CD14-positive monocyte (primary cell): ENCODE measurements around the gene DLGAP1. TPM values are rescaled to one million over a fixed set of nuclear protein-coding genes. Genes with fewer than 3 reads are reported as not detected.
A peak's percentile ranks its signal among the peaks of the same experiment; 100 is the strongest.

ENCODE experiments used
- DNase-seq, 3 donors: peaks; one replicate each; pipeline ENCODE4 v3.0.0-alpha.2; 2011 to 2022
- H2AFZ ChIP-seq: 2 replicates; pipeline ENCODE4 v1.6.0; 2012; ENCODE audit warnings: mild to moderate bottlenecking, low read depth, low read length, inconsistent platforms; ENCODE audit not compliant: insufficient read depth, poor library complexity, severe bottlenecking
- H3K27ac ChIP-seq, 2 donors: 1 replicate in 1 of 2; 2 replicates in 1 of 2; pipeline ENCODE4 v1.5.1; 2012 to 2013; ENCODE audit warnings: low read length in 2 of 2, control low read depth in 1 of 2, inconsistent platforms in 1 of 2, low read depth in 1 of 2, mild to moderate bottlenecking in 1 of 2
- H3K27me3 ChIP-seq, 2 donors: one replicate each; pipeline versions ENCODE4 v1.6.0 to v1.6.1; 2011 to 2013; ENCODE audit warnings: low read length in 2 of 2; ENCODE audit not compliant: control insufficient read depth in 2 of 2, insufficient read depth in 2 of 2
- H3K36me3 ChIP-seq, 2 donors: replicated peaks in 1 of 2; 1 replicate in 1 of 2; 2 replicates in 1 of 2; pipeline versions ENCODE4 v1.5.1 to v1.6.1; 2012 to 2013; ENCODE audit warnings: low read length in 2 of 2, control low read depth in 1 of 2, inconsistent platforms in 1 of 2, mild to moderate bottlenecking in 1 of 2; ENCODE audit not compliant: insufficient read depth in 2 of 2, control insufficient read depth in 1 of 2
- H3K4me1 ChIP-seq, 2 donors: 1 replicate in 1 of 2; 2 replicates in 1 of 2; pipeline versions ENCODE4 v1.5.1 to v1.6.1; 2012 to 2013; ENCODE audit warnings: low read length in 2 of 2, control low read depth in 1 of 2, inconsistent platforms in 1 of 2, mild to moderate bottlenecking in 1 of 2, moderate library complexity in 1 of 2; ENCODE audit not compliant: insufficient read depth in 2 of 2, control insufficient read depth in 1 of 2
- H3K4me2 ChIP-seq: replicated peaks from 2 replicates; pipeline ENCODE3; 2012; ENCODE audit warnings: low read length, moderate library complexity, mild to moderate bottlenecking; ENCODE audit not compliant: poor library complexity, severe bottlenecking; ENCODE audit errors: extremely low read depth
- H3K4me3 ChIP-seq, 3 experiments: fragments of 200-600 bp in 1 of 3; sonication (generic) in 1 of 3; replicated peaks in 1 of 3; 1 replicate in 2 of 3; 2 replicates in 1 of 3; pipeline ENCODE4 v1.5.1; 2011 to 2013; ENCODE audit warnings: low read length in 3 of 3, mild to moderate bottlenecking in 3 of 3, control low read depth in 2 of 3, low read depth in 2 of 3, inconsistent platforms in 1 of 3, moderate library complexity in 1 of 3
- H3K79me2 ChIP-seq: 2 replicates; pipeline ENCODE4 v1.6.0; 2012; ENCODE audit warnings: mild to moderate bottlenecking, control low read depth, inconsistent platforms, low read length, moderate library complexity; ENCODE audit not compliant: insufficient read depth
- H3K9ac ChIP-seq: 2 replicates; pipeline ENCODE4 v1.6.0; 2017; ENCODE audit warnings: low read length, mild to moderate bottlenecking; ENCODE audit not compliant: insufficient read depth, poor library complexity, severe bottlenecking
- H3K9me3 ChIP-seq, 2 donors: replicated peaks in 1 of 2; 1 replicate in 1 of 2; 2 replicates in 1 of 2; pipeline versions ENCODE4 v1.5.1 to v1.6.1; 2012 to 2013; ENCODE audit warnings: low read length in 2 of 2, control low read depth in 1 of 2; ENCODE audit not compliant: control insufficient read depth in 1 of 2, insufficient read depth in 1 of 2
- H4K20me1 ChIP-seq: 2 replicates; pipeline ENCODE4 v1.6.0; 2012; ENCODE audit warnings: mild to moderate bottlenecking, low read length, control low read depth, moderate library complexity; ENCODE audit not compliant: insufficient read depth
- H3K27ac Mint-ChIP-seq, 7 donors: one replicate each; pipeline ENCODE4 v1.8.0; 2020; ENCODE audit warnings: mild to moderate bottlenecking in 7 of 7, mixed read lengths in 7 of 7, moderate library complexity in 6 of 7, inconsistent platforms in 2 of 7
- H3K27me3 Mint-ChIP-seq, 3 donors: one replicate each; pipeline ENCODE4 v1.8.0; 2021 to 2022; ENCODE audit warnings: low read depth in 3 of 3, mild to moderate bottlenecking in 3 of 3, mixed read lengths in 3 of 3, moderate library complexity in 3 of 3, inconsistent platforms in 1 of 3
- H3K36me3 Mint-ChIP-seq, 2 donors: one replicate each; pipeline ENCODE4 v1.8.0; 2020; ENCODE audit warnings: mixed read lengths in 2 of 2, inconsistent platforms in 1 of 2, mild to moderate bottlenecking in 1 of 2
- H3K4me1 Mint-ChIP-seq: one replicate; pipeline ENCODE4 v1.8.0; 2020; ENCODE audit warnings: mild to moderate bottlenecking, mixed read lengths
- H3K4me3 Mint-ChIP-seq, 2 donors: one replicate each; pipeline ENCODE4 v1.8.0; 2020; ENCODE audit warnings: mild to moderate bottlenecking in 2 of 2, mixed read lengths in 2 of 2, moderate library complexity in 1 of 2
- H3K9me3 Mint-ChIP-seq, 7 donors: one replicate each; pipeline ENCODE4 v1.8.0; 2020 to 2022; ENCODE audit warnings: mixed read lengths in 7 of 7, mild to moderate bottlenecking in 6 of 7, moderate library complexity in 6 of 7, inconsistent platforms in 2 of 7
- WGBS: methylation state at CpG from one replicate; pipeline ENCODE4 v1.1.5; 2013; ENCODE audit warnings: missing lambda C conversion rate; ENCODE audit not compliant: insufficient coverage; 5-methylcytosine and 5-hydroxymethylcytosine counted together
- intact Hi-C, 2 donors: fragments of 100-400 bp; cut with micrococcal nuclease; formaldehyde crosslinking; loops; one replicate each; pipeline versions ENCODE4 v1.15.0 to v1.15.1; 2023
- polyA plus RNA-seq, 3 donors: library from polyadenylated mRNA; depleted of rRNA in 1 of 3; unstranded in 2 of 3; stranded (reverse) in 1 of 3; fragments of 300-500 nt in 2 of 3; fragments of >200 nt in 1 of 3; fragmentation: Illumina TruSeq in 2 of 3; gene quantifications; 1 replicate in 2 of 3; 2 replicates in 1 of 3; pipeline ENCODE4 v1.2.3, GENCODE V29; 2012 to 2021
- TF ChIP-seq, protein P1 (sequence below): fragments of 200-600 bp; IDR thresholded peaks from one replicate; pipeline ENCODE4 v1.8.0; 2022; ENCODE audit warnings: antibody characterized with exemption, mild to moderate bottlenecking

Gene DLGAP1
- polyA plus RNA-seq, 3 donors: 0.09 to 0.42 TPM; not detected in 1

- peaks cover 0 to 1% (median 0%) of the 10 kb centered on the region in 7 donors for H3K9me3 Mint-ChIP-seq
- H3K79me2 ChIP-seq: no peaks in the 10 kb centered on the region
- H3K27me3 ChIP-seq: no peaks in the 10 kb centered on the region
- peaks cover 45 to 48% of the 10 kb centered on the region in 2 donors for H3K4me1 ChIP-seq
- H3K4me1 Mint-ChIP-seq: peaks cover 3% of the 10 kb centered on the region
- H3K4me3 Mint-ChIP-seq: no peak overlapping the region
- H3K27me3 Mint-ChIP-seq: no peaks in the 10 kb centered on the region
- peak overlapping the region; percentile 89 for H3K4me2 ChIP-seq
- peak in 2 of 3 donors; percentile 33 to 40 for DNase-seq
- peak overlapping the region; percentile 87 for H2AFZ ChIP-seq
- no peaks in the 10 kb centered on the region for H3K9me3 ChIP-seq
- H3K9ac ChIP-seq: peak overlapping the region; percentile 72
- H4K20me1 ChIP-seq: no peaks in the 10 kb centered on the region
- H3K4me3 ChIP-seq: peak overlapping the region; percentile 38 to 82 (median 77)
- H3K27ac ChIP-seq: peak overlapping the region; percentile 83 to 96
- no peaks in the 10 kb centered on the region for H3K36me3 ChIP-seq
- H3K27ac Mint-ChIP-seq: no peak overlapping the region
- TF ChIP-seq, protein P1, sequence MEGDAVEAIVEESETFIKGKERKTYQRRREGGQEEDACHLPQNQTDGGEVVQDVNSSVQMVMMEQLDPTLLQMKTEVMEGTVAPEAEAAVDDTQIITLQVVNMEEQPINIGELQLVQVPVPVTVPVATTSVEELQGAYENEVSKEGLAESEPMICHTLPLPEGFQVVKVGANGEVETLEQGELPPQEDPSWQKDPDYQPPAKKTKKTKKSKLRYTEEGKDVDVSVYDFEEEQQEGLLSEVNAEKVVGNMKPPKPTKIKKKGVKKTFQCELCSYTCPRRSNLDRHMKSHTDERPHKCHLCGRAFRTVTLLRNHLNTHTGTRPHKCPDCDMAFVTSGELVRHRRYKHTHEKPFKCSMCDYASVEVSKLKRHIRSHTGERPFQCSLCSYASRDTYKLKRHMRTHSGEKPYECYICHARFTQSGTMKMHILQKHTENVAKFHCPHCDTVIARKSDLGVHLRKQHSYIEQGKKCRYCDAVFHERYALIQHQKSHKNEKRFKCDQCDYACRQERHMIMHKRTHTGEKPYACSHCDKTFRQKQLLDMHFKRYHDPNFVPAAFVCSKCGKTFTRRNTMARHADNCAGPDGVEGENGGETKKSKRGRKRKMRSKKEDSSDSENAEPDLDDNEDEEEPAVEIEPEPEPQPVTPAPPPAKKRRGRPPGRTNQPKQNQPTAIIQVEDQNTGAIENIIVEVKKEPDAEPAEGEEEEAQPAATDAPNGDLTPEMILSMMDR: no peak
- WGBS: no CpG with 5 or more reads among the region's 9 CpGs
- no peaks in the 10 kb centered on the region for H3K36me3 Mint-ChIP-seq
- intact Hi-C loops: loop anchor here in 1 of 2 donors (10.0 kb wide), 1 partner anchor 139 kb away; no protein-coding TSS in a partner anchor
Measured at GRCh38 chr18:3605954-3606443, 849.1 kb downstream of the DLGAP1 start.

DNA sequence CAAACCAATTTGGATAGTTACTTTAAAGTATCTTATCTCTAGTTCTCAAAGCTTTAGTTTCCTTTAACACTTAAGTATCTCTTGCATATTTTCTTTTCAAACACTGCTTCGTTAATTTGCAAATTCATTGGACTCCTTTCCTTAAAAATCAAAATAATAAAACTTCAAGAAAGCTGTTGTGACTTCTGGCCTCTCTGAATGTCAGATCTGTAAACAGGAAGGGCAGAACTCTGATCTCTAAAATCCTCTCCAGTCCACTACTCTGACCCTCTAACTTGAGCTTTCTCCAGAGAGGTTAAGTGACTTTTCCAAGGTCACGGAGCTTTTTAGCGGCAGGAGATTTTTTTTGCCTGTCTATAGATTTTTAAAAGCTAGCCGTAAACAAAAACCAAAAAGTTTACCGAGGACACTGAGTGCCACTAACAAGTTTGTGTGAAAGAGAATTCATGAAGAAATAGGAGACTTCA is 849.6 kb downstream of the DLGAP1 start:
- Mint-ChIP-seq H3K27me3 (no peaks in the 10 kb centered on the region), H3K27ac (no peak overlapping the region), H3K9me3 (peaks cover 0 to 1% (median 0%) of the 10 kb centered on the region in 7 donors), H3K4me1 (peaks cover 3% of the 10 kb centered on the region), H3K36me3 (no peaks in the 10 kb centered on the region), H3K4me3 (no peak overlapping the region)
- TF ChIP-seq, protein P1: no peak
- Histone ChIP-seq H3K27me3 (no peaks in the 10 kb centered on the region), H2AFZ (peak overlapping the region; percentile 87), H3K9ac (peak overlapping the region; percentile 72), H3K4me2 (peak overlapping the region; percentile 89), H3K27ac (peak overlapping the region; percentile 83 to 96), H3K9me3 (no peaks in the 10 kb centered on the region), H4K20me1 (no peaks in the 10 kb centered on the region), H3K4me1 (peaks cover 45 to 48% of the 10 kb centered on the region in 2 donors), H3K79me2 (no peaks in the 10 kb centered on the region), H3K4me3 (peak overlapping the region; percentile 38 to 82 (median 77)), H3K36me3 (no peaks in the 10 kb centered on the region)
- 0% methylated on average over 1 of the region's 5 CpGs for WGBS
- peak in 1 of 3 donors; percentile 32 for DNase-seq
- intact Hi-C loops: loop anchor here in 1 of 2 donors (10.0 kb wide), 1 partner anchor 139 kb away; no protein-coding TSS in a partner anchor
